Measurements from ENCODE around the gene RELN.

The RELN gene

DNA sequence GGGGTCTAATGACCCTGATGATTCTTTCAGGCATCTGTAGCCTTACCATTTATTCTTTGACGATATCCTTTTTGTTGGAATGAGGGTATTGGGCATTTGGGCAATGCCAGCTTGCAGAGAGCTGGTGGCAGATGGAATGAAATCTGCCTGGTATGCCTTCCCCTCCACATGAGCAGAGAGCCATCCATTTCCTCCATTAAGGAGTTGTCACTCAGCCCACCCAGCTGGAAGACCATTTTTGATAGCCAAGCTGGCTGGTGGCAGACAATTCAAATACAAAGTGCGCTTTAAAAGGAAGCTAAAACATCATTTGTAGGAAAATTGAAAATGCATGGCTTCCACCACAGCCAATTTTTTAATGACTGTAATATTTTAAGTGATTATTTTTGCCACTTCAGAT lies 303.4 kb downstream of the RELN start:
- no peak for DNase-seq (ENCODE audit: low read depth in 2 of 2)

DNA sequence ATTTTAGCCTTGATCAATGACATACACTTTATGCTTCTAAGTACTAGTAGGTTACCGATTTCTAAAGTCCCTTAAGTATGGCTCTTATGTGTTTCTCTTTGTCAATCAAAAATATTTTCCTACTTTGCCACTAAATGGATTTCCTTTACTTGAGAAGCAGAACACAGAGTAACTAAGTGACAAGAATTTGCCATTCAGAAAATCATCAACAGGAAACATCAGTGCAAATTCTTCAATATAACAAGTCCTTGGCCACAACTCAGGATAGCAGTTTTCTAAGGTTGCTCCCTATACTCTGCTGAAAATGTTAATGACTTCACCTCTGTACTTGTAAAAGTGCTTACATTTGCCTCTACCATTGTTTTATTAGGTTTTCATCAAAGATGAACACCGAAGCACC lies 303.8 kb downstream of the RELN start:
- DNase-seq (ENCODE audit: low read depth in 2 of 2) = no peak

DNA sequence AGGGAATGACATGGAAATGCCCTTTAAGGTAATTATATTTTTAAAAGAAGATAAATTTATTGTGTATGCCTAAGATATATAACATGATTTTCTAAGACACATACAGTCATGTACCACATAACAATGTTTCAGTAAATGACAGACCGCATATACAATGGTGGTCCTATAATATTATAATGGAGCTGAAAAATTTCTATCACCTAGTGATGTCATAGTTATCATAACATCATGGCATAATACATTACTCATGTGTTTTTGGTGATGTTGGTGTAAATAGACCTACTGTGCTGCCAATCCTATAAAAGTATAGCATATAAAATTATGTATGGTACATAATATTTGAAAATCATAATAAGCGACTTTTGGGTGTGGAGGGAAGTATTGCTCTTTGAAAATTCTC lies 306.1 kb downstream of the RELN start:
- no peak for DNase-seq (ENCODE audit: low read depth in 2 of 2)

DNA sequence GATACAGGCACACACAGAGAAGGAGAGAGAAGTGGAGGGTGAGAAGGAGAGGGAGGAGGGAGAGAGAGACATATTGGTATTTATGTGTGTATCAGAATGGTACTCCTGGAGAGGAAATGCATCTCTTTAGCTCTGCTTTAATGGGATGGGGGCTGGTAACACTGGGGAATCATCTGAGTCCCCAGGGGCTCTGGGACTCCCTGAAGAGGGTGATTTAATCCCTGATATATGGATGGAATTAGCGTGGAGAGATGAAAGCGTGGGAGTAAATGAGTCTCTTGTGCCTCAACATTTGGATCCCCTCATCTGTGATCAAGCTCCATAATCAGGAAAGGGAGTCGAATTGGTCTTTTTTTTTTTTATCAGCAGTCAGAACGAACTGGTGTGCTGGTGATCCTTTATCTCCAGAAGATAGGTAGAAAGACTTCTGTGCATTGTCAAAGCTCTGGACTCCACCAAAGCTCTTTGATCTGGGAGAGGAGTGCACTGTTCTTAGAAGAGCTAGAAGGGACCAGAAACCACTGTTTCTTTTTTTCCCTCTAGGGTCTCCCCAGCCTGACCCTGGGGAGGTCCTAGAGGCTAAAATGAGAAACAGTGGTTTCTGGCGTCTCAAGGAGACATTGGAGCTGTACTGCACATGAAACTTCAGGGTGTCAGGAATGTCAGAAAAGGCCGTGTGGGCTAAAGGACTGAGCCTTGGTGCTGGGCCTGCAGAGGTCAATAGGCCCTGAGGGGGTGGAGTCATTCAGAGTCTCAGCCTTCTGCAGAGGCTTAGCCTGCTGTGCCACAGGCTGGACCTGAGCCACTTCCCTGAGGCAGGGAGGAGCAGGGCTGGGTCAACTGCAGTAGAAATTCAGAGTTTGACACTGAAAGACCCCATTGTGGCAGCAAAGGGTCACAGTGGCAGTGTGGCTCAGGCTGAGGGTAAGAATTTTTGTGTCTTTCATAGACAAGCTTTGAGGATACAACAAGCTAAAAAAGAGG lies 309.0 kb downstream of the RELN start:
- no peak for DNase-seq (ENCODE audit: low read depth in 2 of 2)

DNA sequence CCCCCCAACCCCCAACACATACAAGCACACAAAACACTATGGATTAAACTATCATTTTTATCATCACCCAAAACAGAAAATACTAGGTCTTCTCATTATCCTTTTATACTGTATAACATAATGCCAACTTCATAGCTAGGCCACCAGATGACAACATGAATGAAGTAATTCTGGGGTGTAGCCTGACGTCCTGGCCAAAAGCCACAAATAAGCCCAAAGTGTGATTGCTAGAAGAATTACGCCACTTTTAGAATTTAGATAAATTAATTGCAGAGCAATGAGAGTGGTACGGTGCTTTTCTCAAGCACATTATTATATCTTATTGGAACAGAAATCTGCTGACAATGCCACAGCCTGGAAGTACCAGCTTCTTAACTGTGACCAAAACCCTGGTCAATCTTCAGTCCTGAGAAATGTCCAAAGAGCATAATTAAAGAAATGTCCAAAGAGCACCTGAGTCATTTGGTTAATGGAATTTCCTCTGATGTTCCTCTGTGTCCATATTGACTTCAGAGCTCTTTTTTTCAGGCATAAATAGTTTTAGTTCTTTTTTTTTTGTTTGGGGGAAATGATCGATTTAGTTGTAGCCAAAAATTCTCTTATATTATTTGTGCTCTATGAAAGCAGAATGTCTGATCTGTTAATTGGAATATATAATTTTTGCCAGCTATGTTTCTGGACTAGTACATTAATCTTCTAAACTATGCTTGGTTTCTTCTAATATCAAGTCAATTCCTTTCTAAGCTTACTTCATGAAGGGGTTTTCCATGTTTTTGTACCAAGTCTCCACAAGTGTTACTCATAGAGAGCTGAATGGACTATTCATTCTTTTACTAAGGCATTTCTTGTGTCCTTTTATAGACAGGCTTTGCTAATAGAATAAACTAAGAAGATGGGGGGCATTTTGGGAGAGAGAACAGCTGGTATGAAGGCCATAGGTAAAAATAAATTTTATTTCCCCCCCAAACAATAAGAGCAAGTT lies 310.0 kb downstream of the RELN start:
- DNase-seq (ENCODE audit: low read depth in 2 of 2) = no peak

DNA sequence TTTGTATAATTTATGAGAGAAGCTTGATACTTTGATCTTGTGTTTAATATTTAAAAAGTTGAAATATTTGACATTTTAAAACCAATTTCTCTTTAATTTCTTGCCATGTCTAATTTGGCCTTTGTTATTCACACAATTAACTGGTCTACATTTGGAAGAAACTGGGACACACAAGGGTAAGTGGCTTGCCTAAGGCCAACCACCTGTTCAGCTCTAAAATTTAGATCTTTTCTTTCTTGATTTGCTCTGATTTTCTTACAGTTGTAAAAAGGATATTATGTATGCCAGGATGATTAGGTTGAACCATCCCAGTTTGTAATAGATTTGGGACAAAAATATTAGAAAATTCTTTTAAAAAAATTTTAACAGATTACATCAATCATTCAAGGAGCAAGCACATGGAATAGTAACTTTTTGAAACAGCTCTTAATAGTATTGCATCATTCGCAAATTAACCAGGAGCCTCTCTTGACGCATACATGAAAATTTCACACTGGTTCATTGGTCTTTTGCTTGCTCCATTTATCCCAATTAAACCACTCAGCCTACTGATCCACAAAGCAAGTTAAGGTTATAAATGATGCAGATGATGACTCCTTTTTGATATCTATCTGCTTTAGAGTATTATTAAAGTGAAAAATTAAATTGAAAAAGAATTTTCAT lies 321.0 kb downstream of the RELN start:
- no peak for DNase-seq (ENCODE audit: low read depth in 2 of 2)

DNA sequence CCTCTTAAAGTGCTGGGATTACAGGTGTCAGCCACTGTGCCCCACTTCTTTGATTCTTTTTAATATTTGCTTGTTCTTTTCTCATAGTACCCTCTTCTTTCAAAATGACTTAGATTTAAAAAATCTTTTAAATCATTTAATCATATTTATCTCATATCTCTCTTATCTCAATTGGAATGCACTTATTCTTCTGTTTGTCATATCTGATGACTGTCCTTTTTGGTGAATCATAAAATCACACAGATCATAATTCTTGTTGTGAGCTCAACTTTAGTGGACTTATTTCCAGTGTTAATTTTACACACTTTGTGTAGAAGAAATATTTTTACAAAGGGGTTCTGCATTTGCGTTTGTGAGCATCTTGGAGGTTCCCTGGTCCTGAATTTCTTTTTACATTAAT lies 323.1 kb downstream of the RELN start:
- no peak for DNase-seq (ENCODE audit: low read depth in 2 of 2)

DNA sequence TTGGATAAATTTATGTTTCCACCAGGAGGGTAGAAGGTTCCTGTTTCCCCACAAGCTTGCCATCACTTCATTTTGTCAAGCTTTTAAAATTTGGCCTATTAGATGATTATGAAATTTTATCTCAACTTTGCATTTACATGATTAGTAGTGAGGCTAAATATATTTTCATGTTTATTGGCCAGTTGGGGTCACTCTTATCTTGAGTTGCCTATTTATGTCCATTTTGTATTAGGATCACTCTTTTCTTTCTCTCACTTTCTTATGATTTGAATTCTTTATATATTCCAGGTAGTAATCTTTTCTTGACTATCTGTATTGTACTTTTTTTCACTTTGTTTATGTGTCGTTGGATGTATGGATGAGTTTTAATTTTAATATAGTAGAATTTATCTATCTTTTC lies 324.9 kb downstream of the RELN start:
- no peak for DNase-seq (ENCODE audit: low read depth in 2 of 2)

DNA sequence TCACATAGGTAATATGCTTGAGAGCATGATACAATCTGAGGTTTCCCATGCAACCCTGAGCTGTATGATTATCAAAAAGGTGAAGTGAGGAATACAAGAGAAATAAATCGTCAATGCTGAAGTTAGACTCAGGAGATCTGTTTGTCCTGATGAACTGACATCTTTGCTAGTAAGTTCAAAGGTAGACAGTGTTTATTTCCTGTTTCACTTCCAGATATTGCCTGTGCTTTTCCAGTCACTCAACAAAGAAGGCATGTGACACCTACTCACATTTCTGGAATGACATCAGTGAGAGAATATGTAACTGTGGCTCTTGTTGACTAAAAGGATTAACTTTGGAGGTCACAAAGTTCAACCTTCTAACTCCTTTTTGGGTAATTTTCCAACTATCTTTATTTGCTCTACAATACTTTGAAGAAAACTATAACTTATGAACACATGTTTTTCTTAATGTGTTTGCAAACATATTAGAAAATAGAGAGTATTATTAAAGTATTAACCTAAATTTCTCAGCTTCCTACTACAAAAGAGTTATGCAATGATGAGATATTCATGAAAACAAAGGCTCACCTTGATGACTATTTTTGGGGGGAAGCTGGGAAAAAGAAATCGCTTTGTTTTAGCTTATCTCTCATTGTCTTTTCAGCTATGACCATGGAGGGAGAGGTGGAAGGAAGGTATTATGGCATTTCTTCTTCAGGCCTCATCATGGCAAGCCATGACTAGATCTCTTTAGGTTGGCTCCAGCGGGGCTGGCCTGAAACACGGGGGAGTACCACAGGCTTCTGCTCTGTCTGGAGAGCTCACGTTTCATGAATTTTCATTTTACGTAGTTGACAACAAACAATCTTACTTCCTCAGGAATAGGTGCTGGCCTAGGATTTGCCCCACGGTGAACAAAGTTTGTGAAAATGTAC lies 328.7 kb downstream of the RELN start:
- DNase-seq (ENCODE audit: low read depth in 2 of 2) = no peak

DNA sequence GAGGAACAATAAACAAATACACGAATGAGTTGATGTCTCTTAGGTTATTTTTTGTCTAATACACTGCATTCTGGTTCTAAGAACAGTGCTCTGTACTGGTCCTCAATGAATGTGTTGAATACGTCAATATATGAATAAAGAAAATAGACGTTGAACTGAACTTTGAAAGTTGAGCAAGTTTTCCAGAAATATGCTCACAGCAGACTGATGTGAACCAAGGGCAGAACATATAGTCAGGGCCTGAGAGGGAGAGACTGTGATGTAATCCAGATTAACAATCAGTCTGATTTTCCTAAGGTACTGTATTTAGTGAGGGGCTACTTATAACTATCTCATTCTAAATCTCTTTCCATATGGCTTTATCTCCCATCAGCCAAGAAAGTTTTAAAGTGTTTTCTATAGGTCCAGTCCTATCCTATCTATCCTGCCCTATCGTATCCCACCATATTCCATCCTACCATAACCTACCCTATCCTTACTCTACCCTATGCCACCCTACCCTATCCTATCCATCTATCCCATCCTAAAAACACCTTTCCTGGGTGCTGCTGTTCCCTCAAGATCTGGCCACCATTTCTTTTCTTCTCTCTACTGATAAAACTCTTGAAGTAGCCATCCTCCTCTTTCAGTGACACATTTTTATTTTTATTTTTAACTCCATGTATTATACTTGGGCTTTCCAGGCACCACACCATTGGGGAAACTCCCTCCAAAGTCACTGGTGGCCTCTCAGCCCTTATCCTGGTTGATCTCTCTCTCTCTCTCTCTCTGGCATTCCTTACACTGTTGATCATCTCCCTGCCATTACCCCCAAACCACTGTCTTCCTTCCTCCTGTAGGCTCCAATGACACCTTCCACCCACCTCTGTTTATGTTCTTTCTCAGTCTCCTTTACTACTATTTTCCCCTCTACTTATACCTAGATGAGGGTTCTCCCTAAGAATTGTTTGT lies 331.1 kb downstream of the RELN start:
- no peak for DNase-seq (ENCODE audit: low read depth in 2 of 2)

DNA sequence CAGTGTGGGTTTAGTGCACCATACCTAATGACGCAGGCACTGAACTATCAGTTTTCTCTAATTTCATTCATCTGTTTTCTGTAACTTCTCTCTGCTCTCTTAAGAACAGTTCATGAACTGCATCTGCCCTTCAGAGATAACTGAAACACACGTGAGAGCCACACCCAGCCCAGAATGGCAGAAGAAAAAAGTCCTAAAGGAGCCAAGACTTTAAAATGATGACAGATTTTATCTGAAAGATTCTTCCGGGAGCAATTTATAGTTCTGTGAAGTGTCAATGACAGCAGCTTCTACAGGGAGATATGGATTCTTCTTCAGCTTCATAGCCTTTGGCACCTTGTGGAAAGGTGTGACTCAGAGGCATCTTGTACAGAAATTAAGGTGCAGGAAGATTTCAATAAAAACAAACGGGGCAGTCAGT lies 332.0 kb downstream of the RELN start:
- no peak for DNase-seq (ENCODE audit: low read depth in 2 of 2)

DNA sequence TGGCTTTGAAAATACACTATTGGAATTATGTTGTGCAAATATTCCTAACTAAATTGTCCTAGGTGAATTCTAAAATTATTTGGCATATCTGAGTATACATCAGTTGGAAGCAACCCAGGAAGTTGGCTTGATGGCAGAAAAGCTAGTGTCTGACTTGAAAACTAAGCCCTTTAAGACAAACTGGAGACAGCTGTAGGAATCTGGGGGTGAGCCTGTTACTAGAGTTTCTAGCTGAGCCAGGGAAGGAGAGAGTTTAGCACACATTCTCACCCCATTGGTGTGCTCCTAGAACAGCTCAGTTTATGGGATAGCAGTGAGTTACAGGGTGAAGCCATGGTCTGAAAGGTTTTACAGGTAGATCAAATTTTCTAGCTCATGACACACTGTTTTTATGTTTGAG lies 333.2 kb downstream of the RELN start:
- DNase-seq (ENCODE audit: low read depth in 2 of 2) = no peak

DNA sequence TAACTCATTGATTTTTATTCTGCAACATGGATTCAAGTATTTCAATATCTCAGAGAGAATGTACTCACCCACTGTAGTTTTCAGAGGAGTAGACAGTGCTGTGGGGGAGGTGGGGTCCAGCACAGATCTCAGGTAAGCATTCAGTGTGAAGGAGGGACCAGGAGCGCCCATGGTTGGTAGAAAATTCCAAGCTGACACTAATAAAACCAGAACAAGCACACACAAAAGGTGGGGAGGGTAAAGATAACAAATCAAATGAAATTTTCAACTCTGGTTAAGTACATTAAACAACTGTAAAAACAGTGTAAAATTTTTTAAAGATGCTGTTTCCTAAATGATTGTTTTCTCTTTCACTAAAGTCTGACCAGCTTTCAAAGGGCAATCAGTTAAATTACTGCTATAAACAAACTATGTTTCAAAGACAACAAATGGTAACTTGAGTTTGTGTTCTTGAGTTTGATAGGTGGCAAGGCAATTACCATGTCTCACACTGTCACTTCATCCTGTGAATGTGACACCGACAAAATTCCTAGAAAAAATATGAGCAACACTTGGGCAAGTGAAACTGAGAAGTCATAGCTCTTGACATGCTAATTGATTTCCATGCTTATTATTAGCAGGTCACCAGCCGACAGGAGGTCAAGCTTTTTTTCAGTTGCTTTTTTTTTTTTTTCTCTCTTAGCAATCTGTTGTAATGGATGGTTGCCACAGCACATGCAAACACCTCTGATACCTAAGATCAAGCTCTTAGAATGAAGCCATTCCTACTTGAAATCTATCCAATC lies 337.7 kb downstream of the RELN start:
- DNase-seq (ENCODE audit: low read depth in 2 of 2) = no peak

DNA sequence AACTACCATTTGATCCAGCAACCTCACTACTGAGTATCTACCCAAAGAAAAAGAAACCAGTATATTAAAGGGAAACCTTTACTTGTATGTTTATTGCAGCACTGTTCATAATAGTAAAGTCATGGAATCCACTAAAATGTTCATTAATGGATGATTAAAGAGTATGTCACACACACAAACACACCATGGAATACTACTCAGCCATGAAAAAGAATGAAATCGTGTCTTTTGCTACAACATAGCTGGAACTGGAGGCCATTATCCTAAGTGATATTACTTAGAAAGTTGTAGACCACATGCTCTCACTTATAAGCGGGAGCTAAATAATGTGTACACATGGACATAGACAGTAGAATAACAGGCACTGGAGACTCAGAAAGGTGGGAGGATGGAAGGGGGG lies 340.4 kb downstream of the RELN start:
- DNase-seq (ENCODE audit: low read depth in 2 of 2) = no peak

DNA sequence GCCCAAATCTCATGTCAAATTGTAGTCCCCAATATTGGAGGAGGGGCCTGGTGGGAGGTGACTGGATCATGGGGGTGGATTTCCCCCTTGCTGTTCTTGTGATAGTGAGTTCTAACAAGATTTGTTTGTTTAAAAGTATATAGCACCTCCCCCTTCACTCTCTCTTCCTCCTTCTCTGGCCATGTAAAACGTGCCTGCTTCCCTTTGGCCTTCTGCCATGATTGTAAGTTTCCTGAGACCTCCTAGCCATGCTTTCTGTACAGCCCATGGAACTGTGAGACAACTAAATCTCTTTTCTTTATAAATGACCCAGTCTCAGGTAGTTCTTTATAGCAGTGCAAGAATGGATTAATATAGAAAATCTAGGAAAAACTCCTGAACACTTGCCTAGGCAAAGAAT lies 341.3 kb downstream of the RELN start:
- no peak for DNase-seq (ENCODE audit: low read depth in 2 of 2)

DNA sequence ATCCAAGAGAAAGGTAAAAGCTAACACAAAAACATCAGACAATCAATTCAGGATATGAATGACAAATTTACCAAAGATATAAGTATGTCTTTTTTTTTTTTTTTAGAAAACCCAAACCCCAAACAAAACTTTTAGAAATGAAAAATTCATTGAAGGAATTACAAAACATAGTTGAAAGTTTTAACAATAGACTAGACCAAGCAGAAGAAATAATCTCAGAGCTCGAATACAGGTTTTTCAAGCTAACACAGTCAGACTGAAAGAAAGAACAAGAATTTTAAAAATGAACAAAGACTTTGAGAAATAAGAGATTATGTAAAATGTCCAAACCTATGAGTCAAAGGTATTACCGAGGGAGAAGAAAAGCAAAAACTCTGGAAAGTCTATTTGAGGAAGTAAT lies 345.1 kb downstream of the RELN start:
- DNase-seq (ENCODE audit: low read depth in 2 of 2) = no peak

DNA sequence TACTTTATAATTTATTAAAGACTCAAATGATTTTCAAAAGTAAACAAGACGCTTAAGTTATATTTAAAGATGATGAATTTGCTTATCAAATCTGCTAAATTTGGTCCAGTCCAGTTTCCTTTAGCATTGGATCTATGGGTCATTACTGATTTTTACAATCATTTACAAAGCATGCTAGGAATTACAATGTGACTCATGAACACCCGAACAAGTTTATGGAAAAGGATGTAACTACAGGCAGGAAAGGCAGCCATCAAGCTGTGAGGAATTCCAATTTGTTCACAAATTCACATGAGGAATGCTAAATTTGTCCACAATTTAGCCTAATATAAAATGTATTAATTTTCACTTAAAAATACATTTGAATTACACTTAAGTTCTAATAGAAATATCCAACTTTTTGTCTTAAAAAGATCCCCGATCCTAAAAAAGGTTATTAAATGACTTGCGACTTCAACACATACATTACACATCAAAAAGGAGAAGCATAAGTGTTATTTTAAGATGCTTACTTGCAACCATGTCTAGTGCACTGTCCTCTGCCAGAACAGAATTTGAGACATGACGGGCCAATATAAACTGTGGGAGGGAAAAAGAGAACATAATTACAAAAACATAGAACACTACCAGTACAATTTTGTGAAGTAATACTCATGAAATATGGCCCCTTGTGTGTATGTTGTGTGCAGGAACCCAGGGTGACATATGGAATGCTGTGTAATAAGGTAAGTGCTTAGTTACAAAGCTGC lies 349.3 kb downstream of the RELN start:
- DNase-seq (ENCODE audit: low read depth in 2 of 2) = no peak

DNA sequence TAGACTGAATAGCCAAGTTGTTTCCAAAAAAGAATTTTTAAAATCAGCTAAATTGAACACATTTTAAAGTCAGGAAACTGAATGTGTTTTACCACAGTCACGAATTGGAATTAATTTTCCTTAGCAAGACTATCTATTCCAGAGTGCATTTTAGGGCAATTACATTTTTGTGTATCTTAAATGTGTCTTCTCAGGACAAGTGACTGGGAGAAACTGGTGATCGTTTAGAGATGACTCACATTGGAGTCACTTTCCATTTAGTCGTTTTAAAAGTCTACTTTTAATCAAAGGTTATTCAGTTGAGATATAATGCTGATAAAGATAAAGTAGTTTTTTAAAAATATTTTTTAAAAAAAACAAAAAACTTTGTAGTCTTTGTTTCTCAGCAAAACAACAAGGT lies 351.7 kb downstream of the RELN start:
- no peak for DNase-seq (ENCODE audit: low read depth in 2 of 2)
